Lower leg skin (tissue), 4 donors: ENCODE measurements around the gene LRRC75A. TPM values are rescaled to one million over a fixed set of nuclear protein-coding genes. Genes with fewer than 3 reads are reported as not detected.

Experiments used
- DNase-seq, 2 donors: peaks; one replicate each; pipeline ENCODE4 v3.0.0-alpha.2; 2019; ENCODE audit warnings: low spot score in 2 of 2
- H3K4me3 ChIP-seq: fragments of 200-600 bp; sonication (generic); 2 replicates; pipeline ENCODE4 v1.5.1; 2017; ENCODE audit warnings: mild to moderate bottlenecking, low read depth; ENCODE audit not compliant: poor library complexity, severe bottlenecking
- CTCF ChIP-seq, 3 donors: fragments of 450-650 bp; IDR thresholded peaks; one replicate each; pipeline ENCODE4 v1.5.1; 2016; ENCODE audit warnings: antibody characterized with exemption in 3 of 3, mild to moderate bottlenecking in 3 of 3, moderate library complexity in 2 of 3
- POLR2A ChIP-seq, 2 donors: fragments of 450-650 bp; IDR thresholded peaks; one replicate each; pipeline ENCODE4 v1.6.1; 2016 to 2017; ENCODE audit warnings: antibody characterized with exemption in 2 of 2, mild to moderate bottlenecking in 1 of 2, moderate library complexity in 1 of 2
- WGBS, 2 donors: methylation state at CpG; one replicate each; pipeline ENCODE4 v1.1.5; 2018; 5-methylcytosine and 5-hydroxymethylcytosine counted together
- intact Hi-C: fragments of 100-400 bp; cut with DNase I; formaldehyde crosslinking; loops from one replicate; pipeline ENCODE4 v1.15.0; 2023; ENCODE audit warnings: low total_unique reads
- total RNA-seq, 4 donors: library from RNA; depleted of rRNA; stranded (reverse); fragments of >200 nt; gene quantifications; one replicate each; pipeline ENCODE4 v1.1.0, GENCODE V29; 2016

Gene LRRC75A
- total RNA-seq, 4 donors from 2014 or later, result 0.74 to 1.6 (median 0.99) TPM

- no peak overlapping the region for H3K4me3 ChIP-seq
- DNase-seq, result peak; percentile 77 to 96
- TF ChIP-seq POLR2A (IDR thresholded peaks at IDR 0.05) (no peak), CTCF (IDR thresholded peaks at IDR 0.05) (no peak)
- 17 to 38% methylated on average over 23 to 24 of the region's 24 CpGs for WGBS, 2 donors
- intact Hi-C loops, result no loop called here
These were observed 5.4 kb downstream of the LRRC75A start for GRCh38 chr17:16486373-16487250.

- intact Hi-C loops, result no loop called here
- no peak for TF ChIP-seq CTCF (IDR thresholded peaks at IDR 0.05)
- no peak for TF ChIP-seq POLR2A (IDR thresholded peaks at IDR 0.05)
- 59 to 65% methylated on average over 19 of the region's 19 CpGs for WGBS, 2 donors
- DNase-seq, result no peak
- H3K4me3 ChIP-seq, result no peak overlapping the region
These were observed 7.4 kb downstream of the LRRC75A start for GRCh38 chr17:16484445-16485175.

GRCh38 chr17:16483021-16483645, 8.9 kb downstream of the LRRC75A start:
- intact Hi-C loops, result no loop called here
- DNase-seq, result no peak
- no peak overlapping the region for H3K4me3 ChIP-seq
- TF ChIP-seq POLR2A (IDR thresholded peaks at IDR 0.05) (no peak), CTCF (IDR thresholded peaks at IDR 0.05) (no peak)
- WGBS, 2 donors, result 85 to 90% methylated on average over 8 of the region's 8 CpGs

- TF ChIP-seq POLR2A (IDR thresholded peaks at IDR 0.05) (no peak), CTCF (IDR thresholded peaks at IDR 0.05) (no peak)
- 84 to 89% methylated on average over 6 to 8 of the region's 8 CpGs for WGBS, 2 donors
- intact Hi-C loops, result no loop called here
- H3K4me3 ChIP-seq, result no peak overlapping the region
- DNase-seq, result no peak
These were observed 9.7 kb downstream of the LRRC75A start for GRCh38 chr17:16482253-16482652.

GRCh38 chr17:16480995-16481394, 11.0 kb downstream of the LRRC75A start:
- 81 to 91% methylated on average over 4 to 6 of the region's 6 CpGs for WGBS, 2 donors
- TF ChIP-seq POLR2A (IDR thresholded peaks at IDR 0.05), result no peak
- no peak for TF ChIP-seq CTCF (IDR thresholded peaks at IDR 0.05)
- no peak overlapping the region for H3K4me3 ChIP-seq
- DNase-seq, result no peak
- intact Hi-C loops, result no loop called here
